GM12873 (cell line): ENCODE measurements around the gene COG4.

Experiments used
- TF ChIP-seq, protein P1 (sequence below): IDR thresholded peaks from 2 replicates; pipeline ENCODE4 v1.5.1; 2012; ENCODE audit warnings: low read depth, mild to moderate bottlenecking, moderate library complexity, low read length, control low read depth; ENCODE audit not compliant: insufficient read depth; ENCODE audit errors: missing control alignments

Gene COG4

DNA sequence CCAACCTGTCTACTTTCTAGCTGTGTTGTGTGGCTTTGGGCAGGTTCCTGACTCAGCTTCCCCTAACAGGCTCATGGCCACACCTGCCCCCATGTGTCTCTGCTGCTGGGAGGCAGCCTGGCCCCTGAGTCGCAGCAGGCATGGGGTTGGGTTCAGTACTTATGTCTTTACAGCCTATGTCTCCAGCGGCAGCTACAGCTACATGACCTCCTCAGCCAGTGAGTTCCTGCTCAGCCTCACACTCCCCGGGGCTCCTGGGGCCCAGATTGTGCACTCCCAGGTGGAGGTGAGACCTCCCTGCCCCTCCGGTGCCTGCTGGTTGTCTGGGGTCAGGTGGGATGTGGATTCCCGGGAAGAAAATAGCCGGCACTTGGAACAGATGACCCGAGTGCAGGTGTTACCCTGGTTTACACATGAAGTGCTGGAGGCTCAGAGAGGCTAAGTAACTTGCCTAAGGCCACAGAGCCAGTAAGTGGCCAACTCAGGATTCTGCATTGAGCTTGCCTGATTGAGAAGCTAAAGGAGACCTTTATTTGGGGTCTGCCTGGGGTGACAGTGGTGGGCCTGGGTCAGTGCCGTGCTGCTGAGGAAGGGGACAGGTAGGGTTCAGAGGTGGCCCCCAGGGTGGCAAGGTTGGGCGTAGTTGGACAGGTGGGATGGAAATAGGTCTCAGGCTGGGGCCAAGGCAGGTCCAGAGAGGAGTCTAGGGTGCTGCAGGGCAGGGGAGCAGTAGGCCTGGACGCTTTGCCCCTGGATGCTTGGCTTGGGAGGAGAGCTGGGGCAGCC, 53.0 kb downstream of the COG4 start:
- TF ChIP-seq, protein P1, sequence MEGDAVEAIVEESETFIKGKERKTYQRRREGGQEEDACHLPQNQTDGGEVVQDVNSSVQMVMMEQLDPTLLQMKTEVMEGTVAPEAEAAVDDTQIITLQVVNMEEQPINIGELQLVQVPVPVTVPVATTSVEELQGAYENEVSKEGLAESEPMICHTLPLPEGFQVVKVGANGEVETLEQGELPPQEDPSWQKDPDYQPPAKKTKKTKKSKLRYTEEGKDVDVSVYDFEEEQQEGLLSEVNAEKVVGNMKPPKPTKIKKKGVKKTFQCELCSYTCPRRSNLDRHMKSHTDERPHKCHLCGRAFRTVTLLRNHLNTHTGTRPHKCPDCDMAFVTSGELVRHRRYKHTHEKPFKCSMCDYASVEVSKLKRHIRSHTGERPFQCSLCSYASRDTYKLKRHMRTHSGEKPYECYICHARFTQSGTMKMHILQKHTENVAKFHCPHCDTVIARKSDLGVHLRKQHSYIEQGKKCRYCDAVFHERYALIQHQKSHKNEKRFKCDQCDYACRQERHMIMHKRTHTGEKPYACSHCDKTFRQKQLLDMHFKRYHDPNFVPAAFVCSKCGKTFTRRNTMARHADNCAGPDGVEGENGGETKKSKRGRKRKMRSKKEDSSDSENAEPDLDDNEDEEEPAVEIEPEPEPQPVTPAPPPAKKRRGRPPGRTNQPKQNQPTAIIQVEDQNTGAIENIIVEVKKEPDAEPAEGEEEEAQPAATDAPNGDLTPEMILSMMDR: no peak

DNA sequence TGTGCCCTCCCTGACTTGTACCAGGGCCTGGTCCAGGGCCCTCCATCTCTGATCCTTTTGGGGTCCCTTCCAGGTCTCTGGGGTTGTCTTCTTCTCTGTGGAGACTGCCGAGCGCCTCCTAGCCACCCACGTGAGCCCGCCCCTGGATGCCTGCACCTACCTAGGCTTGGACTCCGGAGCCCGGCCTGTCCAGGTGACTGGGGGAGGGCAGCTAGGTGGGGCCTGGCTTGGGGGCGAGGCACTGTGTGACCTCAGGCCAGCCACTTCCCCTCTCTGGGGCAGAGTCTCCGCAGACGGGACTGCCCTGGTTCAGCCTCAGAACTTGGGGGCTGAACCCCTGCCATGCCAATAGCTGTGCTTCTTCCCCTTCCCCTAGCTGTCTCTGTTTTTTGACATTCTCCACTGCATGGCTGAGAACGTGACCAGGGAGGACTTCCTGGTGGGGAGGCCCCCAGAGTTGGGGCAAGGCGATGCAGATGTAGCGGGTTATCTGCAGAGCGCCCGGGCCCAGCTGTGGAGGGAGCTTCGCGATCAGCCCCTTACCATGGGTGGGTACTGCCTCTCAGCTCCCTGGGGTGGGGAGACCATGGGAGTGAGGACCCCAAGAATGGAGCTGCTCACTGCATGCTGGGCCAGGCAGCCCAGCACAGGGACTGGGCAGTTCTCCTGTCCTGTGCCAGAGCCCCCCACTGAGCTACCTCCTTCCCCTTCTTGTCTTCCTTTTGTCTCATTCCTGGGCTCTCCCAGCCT, 54.4 kb downstream of the COG4 start:
- TF ChIP-seq, protein P1: no peak

DNA sequence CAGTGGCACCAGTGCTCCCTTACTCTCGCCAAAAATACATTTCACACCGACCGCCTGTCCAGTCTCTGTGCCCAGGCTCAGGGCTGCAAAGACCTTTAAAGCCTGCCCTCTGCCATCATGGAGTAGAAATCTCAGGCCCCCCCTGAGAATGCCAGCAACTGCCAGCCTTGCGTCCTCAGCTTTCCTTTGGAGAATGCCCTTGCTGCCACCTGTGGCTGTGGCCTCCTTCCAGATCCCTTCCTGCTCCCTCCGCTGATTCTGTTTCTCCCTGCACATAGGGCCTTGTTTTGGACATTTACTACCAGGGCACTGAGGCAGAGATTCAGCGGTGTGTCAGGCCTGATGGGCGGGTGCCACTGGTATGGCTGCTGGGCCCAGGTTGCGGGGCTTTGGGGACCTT, 55.7 kb downstream of the COG4 start:
- TF ChIP-seq, protein P1: no peak

DNA sequence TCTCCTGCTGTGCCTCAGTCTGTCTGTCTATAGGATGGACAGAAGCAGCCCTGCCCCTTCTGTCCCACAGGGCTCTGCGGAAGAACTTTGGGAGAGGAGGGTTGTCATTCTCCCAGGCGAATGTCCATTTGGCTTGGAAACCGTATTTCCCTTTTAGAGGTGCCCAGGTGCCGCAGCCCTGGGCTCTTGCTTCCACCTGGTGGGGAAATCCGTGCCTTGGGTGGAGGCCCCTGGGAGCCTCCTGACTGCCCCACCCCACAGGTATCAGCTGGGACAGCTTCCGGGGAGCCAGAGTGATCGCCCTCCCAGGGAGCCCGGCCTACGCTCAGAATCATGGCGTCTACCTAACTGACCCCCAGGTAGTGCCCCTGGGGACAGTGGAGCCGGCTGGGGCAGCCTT, 56.2 kb downstream of the COG4 start:
- TF ChIP-seq, protein P1: no peak

DNA sequence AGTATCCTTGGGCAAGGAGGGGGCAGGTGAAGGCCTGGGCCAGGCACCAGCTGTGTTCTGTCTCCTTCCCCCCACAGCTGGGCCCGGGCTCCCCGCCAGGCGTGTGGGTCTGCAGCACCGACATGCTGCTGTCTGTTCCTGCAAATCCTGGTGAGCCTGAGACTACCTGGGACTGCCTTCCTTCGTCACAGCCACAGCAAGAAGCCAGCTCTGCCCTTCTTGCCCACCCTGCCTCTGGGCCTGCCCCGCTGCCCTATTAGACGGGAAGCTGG, 56.6 kb downstream of the COG4 start:
- TF ChIP-seq, protein P1: no peak

DNA sequence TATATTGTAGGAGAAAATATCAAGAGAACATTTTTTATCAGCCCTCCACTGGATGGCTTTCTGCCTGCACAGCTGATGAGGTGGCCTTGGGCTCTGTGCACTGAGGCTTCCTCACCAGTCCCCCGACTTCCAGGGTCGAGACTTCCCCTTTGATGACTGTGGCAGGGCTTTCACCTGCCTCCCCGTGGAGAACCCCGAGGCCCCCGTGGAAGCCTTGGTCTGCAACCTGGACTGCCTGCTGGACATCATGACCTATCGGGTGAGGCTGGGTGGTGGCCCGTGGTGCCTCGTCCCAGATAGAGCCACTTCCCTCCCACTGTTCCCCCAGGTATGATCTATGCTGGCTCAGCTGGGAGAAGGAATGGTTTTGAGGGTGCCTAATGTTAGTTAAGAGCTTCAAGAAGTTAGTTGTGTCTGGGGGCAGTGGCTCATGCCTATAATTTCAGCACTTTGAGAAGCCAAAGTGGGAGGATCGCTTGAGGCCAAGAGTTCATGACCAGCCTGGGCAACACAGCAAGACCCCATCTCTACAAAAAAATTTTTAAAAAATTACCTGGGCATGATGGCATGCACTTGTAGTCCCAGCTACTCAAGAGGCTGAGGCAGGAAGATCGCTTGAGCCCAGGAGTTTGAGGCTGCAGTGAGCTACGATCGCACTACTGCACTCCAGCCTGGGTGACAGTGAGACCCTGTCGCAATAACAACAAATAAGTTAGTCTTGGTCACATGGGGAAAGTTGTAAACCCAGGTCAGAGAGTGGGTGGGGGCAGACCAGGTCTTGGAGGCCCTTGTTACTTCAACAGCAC, 57.2 kb downstream of the COG4 start:
- TF ChIP-seq, protein P1: no peak

DNA sequence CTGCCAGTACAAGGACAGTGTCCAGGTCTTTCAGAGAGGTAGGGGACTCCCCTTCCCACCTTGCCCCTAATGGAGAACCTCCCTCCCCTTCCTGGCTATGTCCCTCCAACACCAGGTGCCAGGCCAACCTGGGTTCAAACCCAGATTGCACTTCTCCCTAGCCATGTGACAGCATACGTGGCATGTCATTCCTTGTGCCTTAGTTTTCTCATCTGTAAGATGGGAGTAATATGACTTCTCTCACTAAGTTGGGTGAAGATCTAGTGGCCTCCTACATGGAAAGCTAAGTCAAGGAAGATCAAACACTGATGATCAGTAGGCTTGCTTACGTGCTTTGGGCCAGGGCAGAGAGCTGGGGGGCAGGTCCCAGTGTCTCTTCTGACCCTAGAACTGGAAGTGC, 60.1 kb downstream of the COG4 start:
- TF ChIP-seq, protein P1: no peak
